GM18907 (cell line): ENCODE data around the gene PRKG2.
"Not testable (repeated sequence)": the region's sequence is repeated elsewhere in the genome, so short reads cannot be mapped to it uniquely, and the experiment has no call there.

Experiments
- ATAC-seq: cut with Tn5 transposase; IDR thresholded peaks from one replicate; pipeline ENCODE4 v1.9.1; 2021; ENCODE audit warnings: mild to moderate bottlenecking, moderate library complexity; ENCODE audit not compliant: unreplicated experiment

The PRKG2 gene

DNA sequence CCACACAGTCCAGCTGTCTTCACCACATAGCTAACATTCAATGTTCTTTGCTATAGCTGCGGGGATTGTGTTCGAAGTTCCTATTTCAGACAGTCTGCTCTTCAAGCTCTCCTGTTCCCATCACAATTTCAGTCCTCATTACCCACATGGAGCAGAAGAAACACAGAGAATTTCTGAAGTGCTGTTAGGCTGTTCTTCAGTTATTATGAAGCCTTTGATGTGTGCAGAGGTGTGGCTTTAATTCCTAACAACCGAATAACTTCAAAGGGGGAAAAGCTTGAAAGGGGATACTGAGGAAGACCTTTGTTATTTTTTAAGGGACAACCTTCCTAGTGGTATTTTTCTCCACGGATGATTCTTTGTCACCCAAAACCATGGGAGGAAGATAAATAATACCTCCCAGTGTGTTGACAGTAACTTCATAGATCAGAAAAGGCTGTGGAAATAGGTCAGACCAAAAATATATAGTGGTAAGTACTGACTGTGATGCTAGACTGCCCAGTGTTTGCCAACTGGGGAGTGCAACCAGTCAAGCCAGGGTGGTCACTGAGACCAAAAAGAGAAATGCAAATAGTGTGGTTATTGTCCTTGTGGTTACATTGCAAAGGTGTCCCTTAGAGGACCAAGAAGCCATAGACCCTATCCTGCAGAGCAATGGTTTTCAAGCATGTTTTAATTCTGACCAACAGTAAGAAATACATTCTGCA lies 52.1 kb downstream of the PRKG2 start:
- no peak for ATAC-seq

GRCh38 chr4:81153714-81154323 lies 61.2 kb downstream of the PRKG2 start:
- not testable (repeated sequence) for ATAC-seq

DNA sequence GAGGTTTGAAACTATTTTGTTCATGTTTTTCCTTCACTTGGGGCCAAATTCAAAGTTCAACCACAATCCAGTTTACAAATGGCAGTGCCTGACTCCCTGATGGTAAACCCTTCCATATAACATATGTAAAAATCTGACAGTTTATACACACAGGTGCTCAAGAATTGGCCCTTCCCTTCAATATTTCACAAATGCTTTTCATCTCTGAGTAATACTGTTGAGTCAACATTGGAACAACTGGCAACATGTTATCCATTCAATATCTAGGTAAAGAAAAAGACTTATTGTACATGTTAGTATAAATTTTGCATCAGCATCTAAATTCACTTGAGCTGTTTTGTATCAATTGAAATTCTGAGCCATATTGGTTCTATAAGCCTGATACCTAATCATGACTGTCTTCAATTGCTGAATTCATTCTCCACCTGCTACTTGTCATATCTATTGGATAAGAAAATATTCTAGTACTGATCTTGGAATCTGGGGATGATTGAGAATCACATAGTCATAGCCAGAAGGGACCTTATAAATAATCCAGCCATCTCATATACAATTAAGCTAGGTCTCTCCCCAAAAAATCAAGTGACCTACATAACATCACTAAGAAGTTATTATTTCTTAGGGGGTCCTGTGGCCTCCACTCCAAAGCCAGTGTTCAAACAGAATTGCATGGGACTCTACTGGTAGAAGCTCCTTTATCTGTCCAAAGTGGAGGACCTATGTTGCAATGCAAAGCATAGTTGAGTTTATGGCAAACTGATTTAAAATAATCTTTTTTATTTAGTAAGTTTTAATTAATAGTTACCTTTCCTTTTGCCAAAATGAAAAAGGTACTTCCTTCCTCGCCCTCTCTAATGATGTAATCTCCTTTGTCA lies 61.9 kb downstream of the PRKG2 start:
- ATAC-seq = no peak

DNA sequence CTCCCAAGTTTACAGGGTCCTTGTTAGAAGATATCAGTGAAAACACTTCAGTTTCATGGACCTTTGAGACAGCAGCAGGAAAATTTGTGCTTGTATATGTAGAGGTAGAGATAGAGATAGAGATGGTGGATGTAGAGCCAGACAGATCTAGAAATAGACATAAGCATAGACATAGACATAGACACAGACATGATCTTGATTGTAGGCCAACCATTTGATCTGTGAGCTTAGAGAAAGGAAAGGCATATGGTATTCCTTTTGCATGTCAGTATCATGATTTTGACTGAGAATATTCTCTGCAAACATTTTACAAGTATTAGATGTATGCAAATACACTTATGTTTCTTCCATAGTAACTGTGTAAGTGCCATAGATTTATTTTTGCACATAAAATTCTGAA lies 65.0 kb downstream of the PRKG2 start:
- no peak for ATAC-seq

GRCh38 chr4:81148576-81148975 lies 66.4 kb downstream of the PRKG2 start:
- no peak for ATAC-seq

GRCh38 chr4:81146466-81146865 lies 68.6 kb downstream of the PRKG2 start:
- ATAC-seq = no peak

DNA sequence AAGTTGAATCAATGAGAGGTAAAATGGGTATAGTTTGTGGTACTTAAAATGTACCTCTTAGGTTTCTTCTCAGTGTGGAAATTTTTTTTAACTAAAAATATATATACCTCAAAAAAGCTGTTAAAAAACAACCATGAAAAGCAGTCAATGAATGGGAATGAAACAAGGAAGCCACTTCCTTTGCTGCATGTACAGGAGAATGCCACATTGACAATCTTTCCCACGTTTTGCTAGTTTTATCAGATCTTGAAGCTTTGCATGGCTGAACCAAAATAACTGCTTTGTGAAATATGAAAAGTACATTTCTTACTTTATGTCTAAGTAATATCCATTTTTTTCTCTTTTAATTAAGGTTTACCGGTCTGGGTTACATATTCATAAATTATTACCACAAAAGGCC lies 71.8 kb downstream of the PRKG2 start:
- ATAC-seq = no peak

DNA sequence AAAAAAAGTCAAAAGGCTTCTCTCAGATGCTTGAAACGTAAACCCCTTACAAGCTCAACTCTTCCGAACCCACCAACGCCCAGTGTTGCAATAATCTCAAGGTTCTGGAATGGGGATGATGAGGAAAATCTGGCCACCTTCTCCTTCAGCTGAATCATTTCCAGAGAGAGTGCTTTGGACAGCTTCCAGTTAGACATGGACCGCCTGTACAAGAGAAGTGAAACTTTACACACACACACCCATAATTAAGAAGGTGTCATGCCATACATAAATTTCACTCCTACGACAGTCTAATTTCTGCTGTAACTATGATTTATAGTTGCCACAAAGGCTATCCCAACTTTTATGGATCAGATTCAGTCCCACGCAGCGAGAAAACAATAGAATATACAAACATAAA lies 72.3 kb downstream of the PRKG2 start:
- no peak for ATAC-seq

DNA sequence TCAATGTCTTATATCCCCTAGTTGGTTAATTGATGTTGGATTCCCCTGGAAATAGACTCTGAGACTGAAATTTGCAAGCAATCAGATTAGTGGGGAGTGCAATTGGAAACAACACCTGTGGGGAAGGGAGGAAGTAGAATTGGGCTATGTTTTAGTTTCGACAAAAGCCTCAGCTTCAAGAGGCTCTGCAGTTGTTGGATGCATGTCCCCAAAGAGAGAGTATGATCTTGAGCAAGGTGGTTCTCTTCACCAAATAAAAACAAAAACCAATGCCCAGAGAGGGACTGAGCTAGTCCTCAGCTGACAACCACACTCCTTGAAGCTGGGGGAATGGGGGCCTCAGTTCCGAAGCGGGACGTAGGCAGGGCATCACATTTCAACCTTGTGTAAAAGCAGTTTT lies 77.1 kb downstream of the PRKG2 start:
- no peak for ATAC-seq

- no peak for ATAC-seq
These were observed 77.6 kb downstream of the PRKG2 start for GRCh38 chr4:81137446-81137845.

- no peak for ATAC-seq
These were observed 78.7 kb downstream of the PRKG2 start for GRCh38 chr4:81136161-81136905.

GRCh38 chr4:81135501-81135900 lies 79.5 kb downstream of the PRKG2 start:
- ATAC-seq = no peak

GRCh38 chr4:81131563-81131962 lies 83.5 kb downstream of the PRKG2 start:
- ATAC-seq = no peak

- no peak for ATAC-seq
These were observed 84.0 kb downstream of the PRKG2 start for GRCh38 chr4:81131066-81131465.

DNA sequence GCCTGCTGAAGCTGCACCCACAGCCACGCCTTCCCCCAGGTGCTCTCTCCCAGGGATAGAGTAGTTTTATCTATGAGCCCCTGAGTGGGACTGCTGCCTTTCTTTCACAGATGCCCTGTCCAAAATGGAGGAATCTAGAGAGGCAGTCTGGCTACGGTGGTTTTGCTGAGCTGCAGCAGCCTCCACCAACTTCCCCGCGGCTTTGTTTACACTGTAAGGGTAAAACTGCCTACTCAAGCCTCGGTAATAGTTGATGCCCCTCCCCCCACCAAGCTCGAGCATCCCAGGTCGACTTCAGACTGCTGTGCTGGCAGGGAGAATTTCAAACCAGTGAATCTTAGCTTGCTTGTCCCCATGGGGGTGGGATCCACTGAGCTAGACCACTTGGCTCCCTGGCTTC lies 84.5 kb downstream of the PRKG2 start:
- no peak for ATAC-seq

GRCh38 chr4:81120055-81120454 lies 95.0 kb downstream of the PRKG2 start:
- no peak for ATAC-seq

- ATAC-seq = no peak
These were observed 96.9 kb downstream of the PRKG2 start for GRCh38 chr4:81118086-81118485.

DNA sequence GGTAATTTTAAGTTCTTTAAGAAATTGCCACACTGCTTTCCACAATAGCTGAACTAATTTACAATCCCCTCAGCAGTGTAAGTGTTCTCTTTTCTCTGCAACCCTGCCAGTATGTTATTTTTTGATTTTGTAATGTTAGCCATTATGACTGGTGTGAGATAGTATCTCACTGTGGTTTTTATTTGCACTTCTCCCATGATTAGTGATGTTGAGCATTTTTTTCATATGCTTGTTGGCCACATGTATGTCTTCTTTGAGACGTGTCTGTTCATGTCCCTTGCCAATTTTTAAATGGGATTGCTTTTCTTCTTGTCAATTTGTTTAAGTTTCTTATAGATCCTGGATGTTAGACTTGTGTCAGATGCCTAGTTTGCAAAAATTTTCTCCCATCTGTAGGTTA lies 98.5 kb downstream of the PRKG2 start:
- ATAC-seq = no peak

GRCh38 chr4:81113024-81113423 lies 102.0 kb downstream of the PRKG2 start:
- ATAC-seq = no peak

DNA sequence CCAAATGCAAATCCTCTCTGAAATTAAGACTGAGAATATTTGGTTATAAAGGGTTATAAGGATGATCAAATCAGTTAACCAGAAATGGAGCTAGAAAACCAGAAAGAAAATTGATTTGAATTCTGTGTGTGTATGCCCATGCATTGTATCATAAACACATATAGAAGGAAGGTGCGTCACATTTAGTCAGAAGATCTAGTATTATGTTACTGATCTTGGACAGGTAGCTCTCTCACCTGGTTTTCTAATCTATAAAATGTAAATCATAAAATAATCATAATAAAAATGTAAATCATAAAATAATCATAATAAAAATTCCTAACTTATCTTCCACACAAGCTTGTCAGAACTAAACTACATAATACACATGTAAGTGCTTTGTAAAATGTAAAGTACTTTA lies 105.7 kb downstream of the PRKG2 start:
- ATAC-seq = no peak

- ATAC-seq = no peak
These were observed 108.9 kb downstream of the PRKG2 start for GRCh38 chr4:81106150-81106549.
